ENCODE results near the gene GNAS-AS1. TPM values are rescaled to one million over a fixed set of nuclear protein-coding genes. Genes with fewer than 3 reads are reported as not detected.
"Not testable (repeated sequence)": the region's sequence is repeated elsewhere in the genome, so short reads cannot be mapped to it uniquely, and the experiment has no call there.

The GNAS-AS1 gene
- total RNA-seq, 4 donors from 2014 or later: 0.19 TPM; not detected in 3

DNA sequence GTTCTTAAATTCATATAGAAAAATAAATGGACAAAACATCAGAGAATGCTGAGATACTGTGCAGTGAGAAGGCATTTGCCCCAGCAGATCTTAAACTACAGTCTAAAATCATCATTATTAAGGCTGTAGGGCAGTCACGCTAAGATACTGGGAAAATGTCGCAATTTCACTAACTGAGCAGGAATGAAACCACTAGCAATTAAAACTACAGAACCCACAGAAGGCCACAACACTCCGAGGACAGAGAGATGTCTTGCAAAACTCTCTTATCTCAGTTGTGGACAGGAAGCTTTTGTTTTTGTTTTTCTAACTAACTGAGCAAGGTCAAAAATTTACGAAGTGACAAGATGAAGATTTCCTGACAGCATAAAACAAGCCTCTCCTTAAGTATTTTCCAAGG, 18.2 kb downstream of the GNAS-AS1 start:
- Histone ChIP-seq H3K9me3 (no peaks in the 10 kb centered on the region), H3K36me3 (no peaks in the 10 kb centered on the region), H3K27me3 (peaks cover 22% of the 10 kb centered on the region), H3K4me3 (no peak overlapping the region), H3K27ac (no peak overlapping the region), H3K4me1 (no peaks in the 10 kb centered on the region)
- no peak for ATAC-seq
- TF ChIP-seq POLR2A (IDR thresholded peaks at IDR 0.05) (no peak), EP300 (IDR thresholded peaks at IDR 0.05) (no peak), POLR2AphosphoS5 (IDR thresholded peaks at IDR 0.05) (no peak)
- TF ChIP-seq, protein P1, sequence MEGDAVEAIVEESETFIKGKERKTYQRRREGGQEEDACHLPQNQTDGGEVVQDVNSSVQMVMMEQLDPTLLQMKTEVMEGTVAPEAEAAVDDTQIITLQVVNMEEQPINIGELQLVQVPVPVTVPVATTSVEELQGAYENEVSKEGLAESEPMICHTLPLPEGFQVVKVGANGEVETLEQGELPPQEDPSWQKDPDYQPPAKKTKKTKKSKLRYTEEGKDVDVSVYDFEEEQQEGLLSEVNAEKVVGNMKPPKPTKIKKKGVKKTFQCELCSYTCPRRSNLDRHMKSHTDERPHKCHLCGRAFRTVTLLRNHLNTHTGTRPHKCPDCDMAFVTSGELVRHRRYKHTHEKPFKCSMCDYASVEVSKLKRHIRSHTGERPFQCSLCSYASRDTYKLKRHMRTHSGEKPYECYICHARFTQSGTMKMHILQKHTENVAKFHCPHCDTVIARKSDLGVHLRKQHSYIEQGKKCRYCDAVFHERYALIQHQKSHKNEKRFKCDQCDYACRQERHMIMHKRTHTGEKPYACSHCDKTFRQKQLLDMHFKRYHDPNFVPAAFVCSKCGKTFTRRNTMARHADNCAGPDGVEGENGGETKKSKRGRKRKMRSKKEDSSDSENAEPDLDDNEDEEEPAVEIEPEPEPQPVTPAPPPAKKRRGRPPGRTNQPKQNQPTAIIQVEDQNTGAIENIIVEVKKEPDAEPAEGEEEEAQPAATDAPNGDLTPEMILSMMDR (IDR thresholded peaks at IDR 0.05): no peak
- 69 to 88% methylated on average over 4 of the region's 4 CpGs for WGBS, 2 donors (ENCODE audit: low coverage in 1 of 2)

DNA sequence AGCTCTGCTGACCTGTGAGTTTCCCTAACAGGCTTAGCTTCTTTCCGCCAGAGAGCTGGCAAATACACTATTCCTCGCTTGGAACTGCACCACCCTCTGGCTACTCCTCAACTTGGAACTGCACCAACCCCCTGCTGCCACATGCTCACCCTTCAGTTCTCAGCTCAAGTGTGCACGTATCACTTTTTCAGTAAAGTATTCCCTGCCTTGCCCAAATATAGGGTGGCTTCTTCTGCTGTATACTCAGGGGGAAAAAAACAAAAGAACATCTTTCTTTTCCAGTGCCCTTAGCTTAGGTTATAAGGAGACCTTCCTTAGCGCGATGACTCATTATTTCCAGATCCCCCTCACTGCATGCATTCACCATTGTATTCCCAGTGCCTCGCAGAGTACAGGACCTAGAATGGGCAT, 21.2 kb downstream of the GNAS-AS1 start:
- no peaks in the 10 kb centered on the region for H3K4me1 ChIP-seq
- H3K36me3 ChIP-seq: no peaks in the 10 kb centered on the region
- TF ChIP-seq POLR2A (IDR thresholded peaks at IDR 0.05) (no peak), EP300 (IDR thresholded peaks at IDR 0.05) (no peak)
- TF ChIP-seq, protein P1 (IDR thresholded peaks at IDR 0.05): peak in 2 of 4 experiments; percentile 13 to 18
- peak overlapping the region in 2 of 4 donors; percentile 51 to 66 for H3K27ac ChIP-seq
- no peak overlapping the region for H3K4me3 ChIP-seq
- H3K9me3 ChIP-seq: no peaks in the 10 kb centered on the region
- 55 to 85% methylated on average over 4 to 6 of the region's 6 CpGs for WGBS, 2 donors (ENCODE audit: low coverage in 1 of 2)
- H3K27me3 ChIP-seq: peaks cover 11% of the 10 kb centered on the region
- no peak for ATAC-seq

DNA sequence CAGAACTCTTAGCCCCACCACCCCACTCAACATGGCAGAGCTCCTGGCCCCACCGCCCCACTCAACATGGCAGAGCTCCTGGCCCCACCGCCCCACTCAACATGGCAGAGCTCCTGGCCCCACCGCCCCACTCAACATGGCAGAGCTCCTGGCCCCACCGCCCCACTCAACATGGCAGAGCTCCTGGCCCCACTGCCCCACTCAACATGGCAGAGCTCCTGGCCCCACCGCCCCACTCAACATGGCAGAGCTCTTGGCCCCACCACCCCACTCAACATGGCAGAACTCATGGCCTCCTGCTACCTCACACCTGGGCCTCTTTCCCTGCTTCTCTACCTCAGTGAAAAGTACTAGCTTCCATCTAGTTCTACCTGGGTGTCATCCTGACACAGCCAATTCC, 21.9 kb downstream of the GNAS-AS1 start:
- not testable (repeated sequence) for H3K4me3 ChIP-seq, ATAC-seq, H3K4me1 ChIP-seq, H3K9me3 ChIP-seq, H3K27me3 ChIP-seq, H3K36me3 ChIP-seq
- H3K27ac ChIP-seq: peak overlapping the region in 1 of 4 donors; percentile 66
- 100% methylated on average over 1 of the region's 5 CpGs for WGBS, 2 donors (ENCODE audit: low coverage in 1 of 2)

DNA sequence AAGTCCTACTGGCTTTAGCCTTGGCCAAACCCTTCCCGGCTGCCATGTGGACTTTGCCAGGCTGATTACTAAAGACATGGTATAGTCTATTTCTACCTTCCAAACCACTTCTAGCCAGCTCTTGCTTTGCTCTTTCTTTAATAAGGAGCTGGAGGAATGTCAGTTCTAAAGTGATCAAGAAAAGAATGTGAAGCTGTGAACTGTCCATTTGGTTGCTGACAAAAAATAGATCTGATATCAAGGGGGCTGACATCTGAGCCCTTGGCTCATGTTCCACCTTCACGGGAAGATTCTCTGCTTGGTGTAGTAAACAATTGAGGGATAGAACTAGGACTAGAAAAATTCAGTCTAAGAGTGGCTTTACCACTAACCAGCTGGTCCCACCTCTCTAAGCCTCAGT, 22.6 kb downstream of the GNAS-AS1 start:
- ATAC-seq: no peak
- H3K4me3 ChIP-seq: no peak overlapping the region
- H3K36me3 ChIP-seq: no peaks in the 10 kb centered on the region
- no peaks in the 10 kb centered on the region for H3K27me3 ChIP-seq
- no peak overlapping the region for H3K27ac ChIP-seq
- no peaks in the 10 kb centered on the region for H3K4me1 ChIP-seq
- H3K9me3 ChIP-seq: no peaks in the 10 kb centered on the region
- TF ChIP-seq, protein P1 (IDR thresholded peaks at IDR 0.05): no peak
- TF ChIP-seq POLR2AphosphoS5 (IDR thresholded peaks at IDR 0.05) (no peak), POLR2A (IDR thresholded peaks at IDR 0.05) (no peak), EP300 (IDR thresholded peaks at IDR 0.05) (no peak)
- WGBS, 2 donors (ENCODE audit: low coverage in 1 of 2): 83 to 92% methylated on average over 2 of the region's 2 CpGs

DNA sequence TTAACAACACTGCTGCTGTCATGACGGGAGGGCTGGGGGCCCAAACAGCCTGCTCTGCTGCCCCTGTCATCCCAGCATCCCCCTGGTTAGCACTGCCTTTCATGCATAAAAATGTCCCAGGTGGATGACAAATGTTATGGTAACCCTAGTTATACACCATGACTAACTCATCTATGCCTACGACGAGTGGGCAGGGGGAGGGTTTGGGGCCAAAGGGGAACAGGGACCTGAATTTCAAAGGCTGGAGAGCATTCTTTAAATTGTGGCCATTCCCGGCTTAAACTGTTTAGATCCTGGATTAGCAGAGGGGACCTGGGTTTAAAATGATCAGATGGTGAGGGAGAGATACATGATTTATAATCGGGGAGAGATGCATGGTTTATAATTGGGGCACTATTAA, 24.4 kb downstream of the GNAS-AS1 start:
- WGBS, 2 donors (ENCODE audit: low coverage in 1 of 2): 85 to 86% methylated on average over 2 to 5 of the region's 5 CpGs
- Histone ChIP-seq H3K4me1 (no peaks in the 10 kb centered on the region), H3K4me3 (no peak overlapping the region), H3K27me3 (no peaks in the 10 kb centered on the region), H3K36me3 (no peaks in the 10 kb centered on the region), H3K9me3 (no peaks in the 10 kb centered on the region), H3K27ac (no peak overlapping the region)
- no peak for ATAC-seq
- TF ChIP-seq POLR2AphosphoS5 (IDR thresholded peaks at IDR 0.05) (no peak), EP300 (IDR thresholded peaks at IDR 0.05) (no peak), POLR2A (IDR thresholded peaks at IDR 0.05) (no peak)
- TF ChIP-seq, protein P1 (IDR thresholded peaks at IDR 0.05): no peak
